ENCODE data around the gene LAMA3.
A peak's percentile ranks its signal among the peaks of the same experiment; 100 is the strongest.
"Not testable (repeated sequence)": the region's sequence is repeated elsewhere in the genome, so short reads cannot be mapped to it uniquely, and the experiment has no call there.

LAMA3 gene

DNA sequence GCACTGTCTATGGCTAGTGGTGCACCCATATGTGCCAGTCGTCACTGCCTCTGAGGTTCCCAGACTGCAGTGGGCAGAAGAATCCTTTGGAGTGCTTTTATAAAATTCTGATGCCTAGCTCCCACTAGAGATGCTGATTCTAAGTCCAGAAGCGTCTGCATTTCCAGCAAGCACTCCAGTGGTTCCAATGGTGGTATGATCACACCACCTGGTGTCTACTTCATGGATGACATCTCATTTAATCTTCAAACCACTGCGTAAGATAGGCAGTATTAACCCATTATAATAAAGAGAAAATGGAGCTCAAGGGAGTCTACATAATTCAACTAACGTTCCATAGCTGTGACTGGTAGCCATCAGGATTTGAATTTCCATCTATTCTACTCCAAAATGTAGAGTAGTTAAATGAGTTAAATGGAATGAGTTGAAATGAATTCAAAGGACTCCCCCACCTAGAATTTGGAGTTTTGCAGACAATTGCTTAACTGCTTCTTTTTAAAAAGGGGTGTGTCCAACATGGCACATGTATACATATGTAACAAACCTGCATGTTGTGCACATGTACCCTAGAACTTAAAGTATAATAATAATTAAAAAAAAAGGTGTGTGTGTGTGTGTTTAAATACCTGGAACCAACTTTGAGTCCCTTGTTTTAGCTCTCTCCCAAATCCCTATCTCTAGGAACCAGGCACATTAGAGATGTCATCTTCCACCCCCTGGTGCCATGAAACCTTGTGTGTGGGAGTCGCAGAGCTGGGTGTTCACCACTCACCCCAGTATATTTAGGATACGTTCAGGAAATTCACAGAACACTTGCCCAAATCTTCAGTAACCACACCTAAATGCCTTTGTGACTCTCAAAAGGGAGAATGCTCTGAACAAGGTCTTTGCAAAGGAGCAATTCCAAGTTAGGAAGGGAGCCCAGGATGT lies 14.1 kb downstream of the LAMA3 start:
- DNase-seq (ENCODE audit: low spot score): peak; percentile 72

DNA sequence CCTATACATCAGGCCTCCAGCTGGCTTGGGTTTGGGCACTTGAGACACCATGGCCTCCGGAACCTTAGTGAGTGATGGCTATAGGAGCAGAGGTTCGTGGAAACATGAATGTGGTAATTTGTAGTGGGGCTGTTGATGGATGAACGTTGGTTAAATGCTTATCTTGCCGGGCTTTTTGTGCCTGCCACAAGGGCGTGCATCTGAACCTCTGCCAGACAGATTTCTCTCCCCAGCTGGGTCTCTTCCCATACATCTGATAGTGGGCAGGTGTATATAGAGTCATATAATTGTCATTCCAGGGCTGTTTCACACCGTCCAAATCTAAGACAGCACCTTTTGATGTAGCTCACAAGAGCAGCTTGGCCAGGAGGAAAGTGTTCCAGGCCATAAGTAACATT lies 14.7 kb downstream of the LAMA3 start:
- DNase-seq (ENCODE audit: low spot score): no peak

DNA sequence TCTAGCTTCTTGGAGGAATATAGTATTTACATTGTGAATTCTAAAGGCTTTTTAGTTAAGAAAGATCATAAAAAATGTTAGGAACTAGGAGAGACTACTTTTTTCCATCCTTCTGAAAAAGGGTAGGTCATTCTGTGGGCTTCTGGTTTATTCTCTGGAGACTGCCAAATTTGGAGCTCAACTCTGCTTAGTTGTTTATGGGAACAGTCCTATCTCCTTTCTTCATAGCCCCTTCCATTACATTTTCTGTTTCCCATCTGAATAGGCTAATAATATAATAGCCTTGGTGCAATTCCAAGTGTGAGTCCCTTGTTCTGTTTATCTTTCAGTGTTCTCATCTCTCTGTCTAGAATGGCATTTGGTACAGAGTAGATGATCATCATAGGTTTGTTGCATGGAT lies 15.6 kb downstream of the LAMA3 start:
- DNase-seq (ENCODE audit: low spot score): no peak

DNA sequence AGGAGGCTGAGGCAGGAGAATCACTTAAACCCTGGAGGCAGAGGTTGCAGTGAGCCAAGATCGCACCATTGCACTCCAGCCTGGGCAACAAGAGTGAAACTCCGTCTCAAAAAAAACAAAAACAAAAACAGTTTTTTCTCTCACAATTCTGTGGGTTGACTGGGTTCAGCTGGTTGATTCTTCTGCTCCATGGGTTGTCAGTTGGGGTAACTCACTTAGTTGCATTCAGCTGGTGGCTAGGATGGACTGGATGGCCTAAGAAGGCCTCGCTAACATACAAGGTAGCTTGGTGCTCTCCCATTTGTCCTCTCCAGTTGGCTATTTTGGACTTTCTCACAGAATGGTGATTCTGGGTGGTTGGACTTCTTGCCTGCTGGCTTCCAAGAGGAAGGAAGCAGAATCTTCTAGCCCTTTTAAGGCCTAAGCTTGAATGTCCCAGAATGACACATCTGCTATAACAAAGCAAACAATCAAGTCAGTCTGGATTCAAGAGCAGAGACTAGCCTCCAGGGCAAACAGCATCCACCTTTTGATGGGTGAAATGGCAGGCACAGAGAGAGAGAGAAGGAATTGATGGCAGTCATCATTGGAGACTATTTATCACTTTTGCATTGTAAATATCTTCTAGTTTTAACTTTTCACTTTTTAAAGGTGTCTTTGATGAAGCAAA lies 17.9 kb downstream of the LAMA3 start:
- no peak for DNase-seq (ENCODE audit: low spot score)

DNA sequence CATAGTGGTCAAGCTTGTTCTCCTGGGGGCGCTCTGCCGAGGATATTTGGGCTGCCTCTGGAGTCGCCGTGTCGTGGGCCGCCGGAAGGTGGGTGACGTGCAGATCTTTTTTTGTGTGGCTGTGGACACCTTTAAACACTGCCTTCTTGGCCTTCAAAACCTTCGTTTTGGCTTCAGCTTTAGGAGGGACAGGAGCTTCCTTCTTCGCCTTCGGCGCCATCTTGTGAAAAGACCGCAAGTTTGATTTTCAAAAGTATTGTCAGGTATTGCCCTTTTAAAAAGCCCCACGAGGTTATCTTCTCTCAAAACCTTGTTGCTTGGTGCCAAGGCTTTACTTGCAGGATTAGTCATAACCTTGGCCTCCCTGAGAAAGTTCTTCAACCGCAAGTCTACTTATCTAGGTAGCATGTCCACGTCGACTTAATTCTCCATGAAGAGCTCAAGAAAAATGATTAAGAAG lies 20.8 kb downstream of the LAMA3 start:
- no peak for DNase-seq (ENCODE audit: low spot score)

DNA sequence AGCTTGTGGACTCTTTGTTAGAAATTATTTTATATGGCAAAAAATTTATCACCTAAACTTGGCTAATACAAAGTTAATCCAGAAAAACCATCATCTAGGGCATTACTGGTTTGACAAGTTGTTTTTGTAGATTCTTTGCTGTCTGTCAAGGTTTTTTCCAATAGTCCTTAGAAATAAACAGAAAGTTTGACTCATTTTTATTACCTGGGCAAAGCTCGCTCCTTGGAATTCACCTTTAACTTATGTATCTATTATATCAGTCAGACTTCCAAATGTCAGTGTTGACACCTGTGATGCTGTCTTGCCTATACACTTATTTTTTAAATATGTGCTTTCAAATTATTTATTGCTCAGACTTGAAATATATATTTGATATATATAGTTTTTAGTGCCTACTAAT lies 21.7 kb downstream of the LAMA3 start:
- DNase-seq (ENCODE audit: low spot score): no peak

DNA sequence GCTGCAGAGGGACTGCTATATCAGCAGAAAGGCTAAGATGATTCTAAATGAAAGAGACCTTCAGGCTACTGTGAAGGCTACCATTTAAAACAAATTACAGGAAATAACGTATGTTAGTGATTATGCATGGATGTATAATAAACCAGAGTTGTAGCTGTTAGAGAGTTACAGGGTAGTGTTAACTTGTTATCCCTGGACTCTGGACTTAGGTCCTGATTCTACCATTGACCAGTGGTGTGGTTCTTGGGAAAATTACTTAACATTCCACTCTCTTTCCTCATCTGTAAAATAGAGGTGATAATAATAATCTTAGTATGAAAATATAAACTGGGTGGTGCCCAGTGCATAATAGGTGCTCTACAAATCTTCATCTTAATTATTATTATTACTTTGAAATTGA lies 22.2 kb downstream of the LAMA3 start:
- DNase-seq (ENCODE audit: low spot score): no peak

DNA sequence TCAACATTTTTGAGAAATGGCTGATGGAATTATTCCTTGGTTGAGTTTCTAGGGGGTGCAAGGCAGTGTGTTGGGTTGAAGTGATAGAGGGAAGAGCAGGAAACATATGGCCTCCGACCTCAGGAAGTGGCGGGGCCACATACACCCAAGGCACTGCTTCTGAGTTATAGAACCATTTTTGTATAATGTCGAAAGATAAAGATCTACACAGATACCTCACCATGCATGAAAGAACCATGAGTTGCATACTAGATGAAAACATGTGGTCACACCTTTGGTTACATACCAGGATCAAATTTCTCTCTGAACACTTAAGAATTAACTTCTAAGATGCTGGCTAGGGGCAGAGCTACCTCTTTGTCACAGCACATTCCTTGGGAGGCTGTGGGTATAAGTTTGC lies 23.2 kb downstream of the LAMA3 start:
- DNase-seq (ENCODE audit: low spot score): no peak

DNA sequence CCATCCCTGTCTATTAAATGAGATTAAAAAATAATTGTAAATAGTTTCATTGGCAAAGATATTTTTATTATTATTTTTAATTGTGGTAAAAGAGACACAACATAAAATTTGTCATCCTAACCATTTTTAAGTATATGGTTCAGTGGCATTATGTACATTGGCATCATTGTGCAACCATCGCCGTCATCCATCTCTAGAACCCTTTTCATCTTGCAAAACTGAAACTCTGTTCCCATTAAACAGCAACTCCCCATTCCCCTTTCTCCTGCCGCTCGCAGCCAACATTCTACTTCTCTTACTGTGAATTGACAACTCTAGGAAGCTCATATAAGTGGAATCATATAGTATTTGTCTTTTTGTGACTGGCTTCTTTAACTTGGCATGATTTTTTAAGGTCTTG lies 25.3 kb downstream of the LAMA3 start:
- no peak for DNase-seq (ENCODE audit: low spot score)

DNA sequence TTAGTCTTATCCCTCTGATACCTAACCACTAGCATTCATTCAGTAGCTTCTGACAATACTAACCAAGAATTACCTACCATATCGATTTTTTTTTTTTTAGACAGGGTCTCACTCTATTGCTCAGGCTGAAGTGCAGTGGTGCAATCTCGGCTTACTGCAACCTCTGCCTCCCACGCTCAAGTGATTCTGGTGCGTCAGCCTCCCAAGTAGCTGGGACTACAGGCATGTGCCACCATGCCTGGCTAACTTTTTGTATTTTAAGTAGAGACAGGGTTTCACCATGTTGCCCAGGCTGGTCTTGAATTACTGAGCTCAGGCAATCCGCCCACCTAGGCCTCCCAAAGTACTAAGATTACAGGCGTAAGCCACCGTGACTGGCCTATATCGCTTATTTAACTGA lies 26.8 kb downstream of the LAMA3 start:
- DNase-seq (ENCODE audit: low spot score): not testable (repeated sequence)

DNA sequence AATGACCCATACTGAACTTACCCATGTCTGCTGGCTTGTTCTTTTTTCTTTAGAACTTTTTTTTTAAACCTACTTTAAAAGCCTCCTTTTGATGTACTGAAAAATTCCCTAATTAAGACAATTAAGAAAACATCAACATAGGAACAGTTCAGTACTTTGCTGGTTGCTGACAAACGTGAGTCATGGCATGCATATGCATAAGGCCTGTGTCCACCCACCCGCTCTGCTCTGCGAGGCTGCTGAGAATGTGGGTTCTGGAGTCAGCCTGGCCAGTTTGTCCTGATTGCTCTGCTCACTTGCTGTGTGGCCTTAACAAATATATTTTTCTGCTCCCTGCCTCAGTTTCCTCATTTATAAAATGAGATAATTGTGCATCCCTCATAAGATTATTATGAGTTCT lies 27.3 kb downstream of the LAMA3 start:
- peak; percentile 69 for DNase-seq (ENCODE audit: low spot score)

DNA sequence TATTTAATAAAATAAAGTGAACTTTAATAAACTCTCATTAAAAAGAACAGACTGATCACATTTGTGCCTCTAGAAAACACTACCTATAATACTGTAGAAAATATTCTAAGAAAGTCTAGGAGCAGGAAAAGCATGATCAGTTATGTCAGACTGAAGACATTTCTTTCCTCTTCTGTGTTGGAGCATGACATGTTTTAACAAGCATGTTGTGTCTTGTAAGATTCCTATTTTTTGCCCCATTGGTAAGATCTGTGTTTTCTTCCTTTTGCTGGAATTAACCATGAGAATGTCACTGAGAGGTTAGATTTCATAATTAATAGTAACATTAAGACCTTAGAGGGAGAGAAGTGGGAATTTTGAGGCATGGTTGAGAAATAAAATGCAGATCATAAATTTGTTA lies 27.7 kb downstream of the LAMA3 start:
- DNase-seq (ENCODE audit: low spot score): no peak

DNA sequence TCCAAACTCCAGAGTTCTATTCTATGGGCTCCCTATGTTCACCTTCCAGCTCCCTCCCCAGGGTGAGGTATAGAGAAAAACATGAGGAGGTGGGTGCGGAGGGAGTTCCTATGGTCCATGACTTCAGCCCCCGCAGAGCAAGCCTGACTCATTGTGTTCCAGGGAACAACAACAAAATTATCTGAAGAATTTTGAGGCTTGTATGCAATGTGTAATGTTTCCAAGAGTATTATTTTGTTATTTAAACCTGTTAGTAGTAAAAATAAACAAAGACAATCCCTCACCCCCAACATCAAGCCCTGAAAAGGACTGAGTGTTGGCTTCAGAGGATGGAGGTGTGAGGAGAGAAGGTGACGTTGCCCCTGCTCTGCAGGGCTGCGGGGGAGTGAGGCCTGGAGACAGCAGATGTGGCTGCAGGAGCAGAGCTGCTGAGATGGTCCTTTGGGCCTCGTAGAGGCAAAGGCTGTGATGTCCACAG lies 29.0 kb downstream of the LAMA3 start:
- peak; percentile 36 for DNase-seq (ENCODE audit: low spot score)

DNA sequence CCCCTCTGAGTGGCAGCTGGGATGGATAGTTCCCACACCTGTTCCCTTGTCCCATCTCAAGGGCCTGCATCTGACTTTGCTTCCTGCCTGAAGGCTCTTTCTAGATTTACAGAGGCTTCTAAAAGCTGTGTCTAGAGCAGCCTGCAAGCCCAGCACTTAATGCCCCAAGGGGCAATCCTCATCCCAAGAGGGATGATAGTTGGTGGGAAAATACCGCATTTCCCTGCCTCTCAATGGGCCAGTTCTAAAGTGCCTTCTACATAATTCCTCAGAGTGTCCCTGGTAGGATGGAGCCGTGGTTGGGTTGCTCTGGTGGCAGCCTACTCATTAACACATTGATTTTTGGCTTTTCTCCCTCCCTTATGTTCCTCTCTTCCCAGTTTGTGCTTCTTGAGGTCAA lies 29.5 kb downstream of the LAMA3 start:
- no peak for DNase-seq (ENCODE audit: low spot score)

DNA sequence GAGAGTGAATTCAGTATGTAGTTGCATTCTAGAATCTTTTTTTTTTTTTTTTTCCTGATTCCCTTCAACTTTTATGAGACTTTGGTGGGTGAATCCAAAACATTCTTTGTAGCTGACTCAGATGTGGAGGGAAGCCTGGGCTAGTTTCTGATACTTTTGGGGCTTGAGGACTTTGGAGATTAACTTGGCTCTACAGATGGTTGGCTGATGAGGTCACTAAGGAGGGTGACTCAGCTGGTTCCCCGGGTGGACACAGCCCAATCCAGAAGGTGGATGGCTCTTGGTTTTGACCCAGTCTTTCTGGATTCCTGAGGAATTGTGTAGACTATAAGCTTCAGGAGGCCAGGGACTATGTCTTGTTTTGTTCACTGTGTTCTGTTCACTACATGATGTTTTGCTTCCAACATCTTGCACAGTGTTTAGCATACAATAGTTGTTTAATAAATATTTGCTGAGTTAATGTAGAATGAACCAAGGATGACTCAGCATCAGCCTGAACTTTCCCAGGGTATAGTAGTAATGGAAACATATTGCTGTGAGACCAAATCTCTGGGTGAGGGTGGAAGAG lies 30.5 kb downstream of the LAMA3 start:
- DNase-seq (ENCODE audit: low spot score): peak; percentile 93

DNA sequence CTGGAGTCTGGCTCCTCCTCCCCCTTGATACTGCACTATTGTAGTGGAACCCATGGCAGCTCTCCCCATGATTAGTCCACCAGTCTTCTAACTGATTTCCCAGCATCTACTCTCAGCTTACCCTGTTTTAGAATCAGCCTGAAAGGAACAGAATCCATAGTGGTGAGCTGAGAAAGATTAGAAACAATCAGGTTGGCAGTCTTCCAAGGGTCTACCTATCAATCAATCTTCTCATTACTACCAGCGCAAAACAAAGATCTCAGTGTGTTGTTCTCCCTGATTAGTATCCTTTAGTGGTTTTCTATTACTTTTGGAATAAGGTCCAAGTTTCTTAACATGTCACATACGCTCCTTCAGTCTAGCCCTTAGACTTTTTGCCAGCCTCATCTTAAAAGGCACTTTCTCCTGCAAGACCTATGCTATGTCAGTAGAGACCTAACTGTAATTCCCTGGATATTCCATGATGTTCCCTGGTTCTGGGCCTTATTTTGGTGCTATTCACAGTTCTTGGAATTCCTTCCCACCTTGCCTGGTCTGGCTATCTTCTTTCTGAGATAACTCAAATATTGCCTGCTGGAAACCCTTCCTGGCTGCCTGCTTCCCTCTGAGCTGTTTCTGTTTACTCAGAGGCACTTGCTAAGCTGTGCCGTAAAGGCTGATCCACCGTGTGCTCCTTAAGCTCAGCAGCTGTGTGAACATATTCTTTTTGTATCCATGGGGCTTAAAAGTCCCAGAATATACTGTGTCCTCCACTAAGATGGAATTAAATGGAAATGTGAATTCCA lies 32.6 kb downstream of the LAMA3 start:
- DNase-seq (ENCODE audit: low spot score): no peak

DNA sequence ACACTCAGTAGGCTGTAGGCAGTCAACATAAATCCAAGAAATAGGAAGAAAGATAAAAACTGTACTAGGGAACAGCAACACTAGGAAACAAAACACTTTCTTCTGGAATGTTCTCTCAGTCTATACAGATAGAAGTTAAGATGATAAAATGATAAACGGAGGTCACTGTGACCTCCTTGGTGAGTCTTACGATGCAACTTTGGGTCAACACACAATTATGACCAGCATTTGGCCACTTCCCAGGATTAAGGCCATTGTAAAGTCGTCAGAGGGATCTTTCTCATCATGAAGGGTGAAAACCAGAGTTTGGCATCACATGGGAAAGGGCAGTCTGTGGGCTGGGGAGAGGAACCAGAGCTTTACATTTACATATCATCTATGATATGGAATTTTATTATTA lies 33.4 kb downstream of the LAMA3 start:
- DNase-seq (ENCODE audit: low spot score): no peak

DNA sequence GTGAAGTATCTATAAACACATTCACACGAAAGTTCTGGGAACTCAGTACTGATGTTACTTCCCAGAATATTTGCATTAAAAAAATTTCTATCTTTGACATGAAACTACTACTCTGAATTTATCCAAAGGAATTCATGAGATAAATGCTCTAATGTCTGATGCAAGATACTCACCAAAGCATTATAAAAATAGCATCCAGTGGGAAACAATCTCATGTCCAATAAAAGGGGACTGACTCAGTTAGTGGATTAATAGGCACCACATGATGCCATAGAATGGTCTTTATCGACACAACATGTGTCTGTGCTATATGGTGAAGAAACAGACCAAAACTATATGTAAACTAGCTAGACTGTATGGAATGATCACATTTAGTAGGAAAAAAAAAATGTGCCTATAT lies 33.9 kb downstream of the LAMA3 start:
- no peak for DNase-seq (ENCODE audit: low spot score)

DNA sequence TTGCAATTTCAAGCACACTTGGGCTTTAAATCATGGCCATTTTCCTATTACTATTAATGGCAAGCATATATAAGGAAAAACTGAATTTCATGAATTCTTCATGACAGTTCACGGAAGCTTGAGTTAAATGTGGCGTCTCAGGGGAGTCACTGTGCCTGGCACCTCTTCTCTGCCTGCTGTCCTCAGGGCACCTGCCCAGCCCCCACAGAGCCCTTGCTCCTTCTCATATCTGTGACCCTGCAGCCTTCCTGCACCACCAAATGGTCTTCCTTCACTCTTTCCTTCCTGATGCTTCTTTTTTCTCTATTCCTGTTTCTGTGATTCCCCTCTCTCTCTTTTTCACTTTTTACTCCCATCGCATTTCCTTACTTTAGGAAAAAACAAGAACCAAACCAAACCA lies 35.4 kb downstream of the LAMA3 start:
- DNase-seq (ENCODE audit: low spot score): no peak

DNA sequence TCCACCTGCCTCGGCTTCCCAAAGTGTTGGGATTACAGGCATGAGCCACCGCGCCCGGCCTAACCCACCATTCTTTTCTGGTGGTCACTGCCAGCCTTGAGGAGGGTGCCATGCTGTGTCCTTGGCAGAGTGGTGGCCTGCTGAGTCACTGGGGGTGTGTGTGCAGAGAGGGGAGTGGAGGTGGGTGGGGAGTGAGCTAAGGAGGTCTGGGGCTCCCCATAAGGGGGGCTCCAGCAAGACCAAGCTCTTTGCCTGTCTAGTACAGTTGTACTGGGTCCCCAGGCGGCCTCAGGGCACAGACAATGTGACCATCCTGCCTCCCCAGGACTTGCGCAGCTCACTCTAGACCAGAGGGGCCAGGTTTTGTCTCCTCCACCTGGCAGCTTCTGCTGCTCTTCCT lies 36.1 kb downstream of the LAMA3 start:
- DNase-seq (ENCODE audit: low spot score): no peak

DNA sequence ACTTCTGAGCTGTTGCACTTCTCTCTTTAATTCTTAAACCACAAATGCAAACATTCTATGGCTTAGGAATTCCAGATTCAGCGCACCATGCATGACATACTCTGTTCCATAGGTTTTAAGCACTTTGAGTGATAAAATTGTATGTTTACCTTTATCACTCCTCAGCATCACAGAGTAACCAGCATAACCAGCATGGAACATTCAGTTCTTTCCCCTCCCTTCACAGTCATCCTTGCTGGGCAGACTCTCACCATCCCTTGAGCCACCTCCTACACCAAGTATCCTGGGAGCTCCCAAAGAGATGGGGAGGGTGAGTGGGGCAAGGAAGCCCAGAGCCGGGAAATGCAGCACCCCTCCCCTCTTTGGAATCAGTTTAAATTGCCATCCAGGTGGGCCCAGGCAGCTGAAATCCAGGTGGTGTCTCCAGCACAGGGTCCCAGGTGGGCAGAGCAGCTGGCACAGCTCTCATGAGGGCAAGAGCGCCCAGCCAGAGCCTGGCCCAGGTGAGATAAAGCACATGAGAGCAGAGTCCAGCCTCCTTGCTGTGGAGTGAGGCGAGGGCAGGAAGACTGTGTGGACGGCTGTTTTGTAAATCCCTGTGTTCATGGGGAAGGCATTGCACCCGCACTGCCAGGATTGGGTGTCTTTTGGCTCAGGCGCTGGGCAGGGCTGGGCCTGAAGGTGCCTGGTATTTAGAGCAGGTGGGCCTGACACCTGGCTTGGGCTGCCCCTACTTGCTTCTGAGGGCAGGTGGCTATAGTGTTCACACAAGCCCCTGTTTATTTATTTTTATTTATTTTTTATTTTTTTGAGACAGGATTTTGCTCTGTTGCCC lies 36.8 kb downstream of the LAMA3 start:
- DNase-seq (ENCODE audit: low spot score): no peak
